BLaER1 treated with 17β-estradiol and CSF1 and Interleukin-3, amounts not matched to agents 10 nM and 100 nM (cell line): ENCODE results near the gene PLEKHO1.

ENCODE experiments used
- H3K27ac ChIP-seq, 11 experiments: shearing (Covaris generic); formaldehyde crosslinking; 2 replicates each; pipeline ENCODE4 v1.8.1; 2022
- H3K27me3 ChIP-seq, 11 experiments: shearing (Covaris generic); formaldehyde crosslinking; 2 replicates each; pipeline ENCODE4 v1.8.1; 2022
- H3K36me3 ChIP-seq, 11 experiments: shearing (Covaris generic); formaldehyde crosslinking; 2 replicates each; pipeline ENCODE4 v1.8.1; 2022
- H3K4me1 ChIP-seq, 10 experiments: shearing (Covaris generic); formaldehyde crosslinking; 2 replicates each; pipeline ENCODE4 v1.8.1; 2022
- H3K4me2 ChIP-seq, 11 experiments: shearing (Covaris generic); formaldehyde crosslinking; 2 replicates each; pipeline ENCODE4 v1.8.1; 2022
- H3K4me3 ChIP-seq, 10 experiments: shearing (Covaris generic); formaldehyde crosslinking; 2 replicates each; pipeline ENCODE4 v1.8.1; 2022
- H3K9ac ChIP-seq, 11 experiments: shearing (Covaris generic); formaldehyde crosslinking; 2 replicates each; pipeline ENCODE4 v1.8.1; 2022
- H3K9me3 ChIP-seq, 11 experiments: shearing (Covaris generic); formaldehyde crosslinking; replicated peaks in 1 of 11; 2 replicates each; pipeline ENCODE4 v1.8.1; 2022
- H4K20me1 ChIP-seq, 11 experiments: shearing (Covaris generic); formaldehyde crosslinking; 2 replicates each; pipeline ENCODE4 v1.8.1; 2022
- Cebpa-rat ChIP-seq, 11 experiments: shearing (Covaris generic); IDR thresholded peaks; 2 replicates each; pipeline ENCODE4 v1.8.1; 2022

PLEKHO1 gene

GRCh38 chr1:150162582-150162861, 12.8 kb downstream of the PLEKHO1 start:
- Histone ChIP-seq H3K4me1 (peaks cover 81 to 93% (median 87%) of the 10 kb centered on the region in 10 experiments), H3K36me3 (peaks cover 23 to 35% (median 25%) of the 10 kb centered on the region in 11 experiments), H3K4me3 (peak overlapping the region in 9 of 10 experiments; percentile 18 to 65 (median 40); a peak in 16 of 20 replicates), H3K27me3 (no peaks in the 10 kb centered on the region), H4K20me1 (peaks cover 0 to under 1% (median 0%) of the 10 kb centered on the region in 11 experiments; a peak in 1 of 22 replicates), H3K9ac (peak overlapping the region; percentile 81 to 100 (median 87)), H3K27ac (peak overlapping the region; percentile 96 to 100 (median 98)), H3K9me3 (no peaks in the 10 kb centered on the region), H3K4me2 (peak overlapping the region; percentile 85 to 98 (median 96))
- no peak for TF ChIP-seq Cebpa-rat (IDR thresholded peaks at IDR 0.05)

- peak overlapping the region; percentile 96 to 100 (median 98) for H3K27ac ChIP-seq
- no peaks in the 10 kb centered on the region for H3K27me3 ChIP-seq
- peak overlapping the region in 9 of 10 experiments; percentile 18 to 65 (median 40); a peak in 16 of 20 replicates for H3K4me3 ChIP-seq
- TF ChIP-seq Cebpa-rat (IDR thresholded peaks at IDR 0.05), result no peak
- H3K36me3 ChIP-seq, result peaks cover 17 to 29% (median 19%) of the 10 kb centered on the region in 11 experiments
- peak overlapping the region; percentile 81 to 100 (median 87) for H3K9ac ChIP-seq
- H3K9me3 ChIP-seq, result no peaks in the 10 kb centered on the region
- peaks cover 76 to 88% (median 82%) of the 10 kb centered on the region in 10 experiments for H3K4me1 ChIP-seq
- H4K20me1 ChIP-seq, result no peaks in the 10 kb centered on the region
- peak overlapping the region; percentile 85 to 98 (median 96) for H3K4me2 ChIP-seq
Observed at GRCh38 chr1:150162862-150163706, 13.4 kb downstream of the PLEKHO1 start.

GRCh38 chr1:150164224-150164623, 14.5 kb downstream of the PLEKHO1 start:
- Histone ChIP-seq H3K9me3 (no peaks in the 10 kb centered on the region), H3K4me3 (no peak overlapping the region), H3K4me1 (peaks cover 64 to 85% (median 70%) of the 10 kb centered on the region in 10 experiments), H3K9ac (peak overlapping the region in 7 of 11 experiments; percentile 67 to 100 (median 87); a peak in 12 of 22 replicates), H3K4me2 (peak overlapping the region; percentile 85 to 98 (median 96)), H3K27ac (peak overlapping the region in 10 of 11 experiments; percentile 72 to 100 (median 98); a peak in 18 of 22 replicates), H3K36me3 (peaks cover 6 to 18% (median 8%) of the 10 kb centered on the region in 11 experiments; a peak in 21 of 22 replicates), H3K27me3 (no peaks in the 10 kb centered on the region), H4K20me1 (no peaks in the 10 kb centered on the region)
- no peak for TF ChIP-seq Cebpa-rat (IDR thresholded peaks at IDR 0.05)

- Histone ChIP-seq H3K4me1 (peaks cover 59 to 83% (median 65%) of the 10 kb centered on the region in 10 experiments), H3K9me3 (no peaks in the 10 kb centered on the region), H3K27me3 (no peaks in the 10 kb centered on the region), H3K9ac (peak overlapping the region; percentile 34 to 100 (median 57); a peak in 20 of 22 replicates), H3K27ac (peak overlapping the region; percentile 24 to 100 (median 98); a peak in 20 of 22 replicates), H3K4me2 (peak overlapping the region; percentile 85 to 98 (median 96); a peak in 21 of 22 replicates), H4K20me1 (no peaks in the 10 kb centered on the region), H3K4me3 (no peak overlapping the region), H3K36me3 (peaks cover 1 to 12% (median 2%) of the 10 kb centered on the region in 11 experiments; a peak in 14 of 22 replicates)
- TF ChIP-seq Cebpa-rat (IDR thresholded peaks at IDR 0.05), result no peak
Observed at GRCh38 chr1:150164779-150165178, 15.1 kb downstream of the PLEKHO1 start.

GRCh38 chr1:150165622-150166612, 16.2 kb downstream of the PLEKHO1 start:
- peak overlapping the region; percentile 24 to 100 (median 98); a peak in 18 of 22 replicates for H3K27ac ChIP-seq
- H3K36me3 ChIP-seq, result peaks cover 0 to 10% (median 0%) of the 10 kb centered on the region in 11 experiments; a peak in 3 of 22 replicates
- H3K9me3 ChIP-seq, result no peaks in the 10 kb centered on the region
- peak overlapping the region in 10 of 11 experiments; percentile 43 to 100 (median 58); a peak in 17 of 22 replicates for H3K9ac ChIP-seq
- H3K4me3 ChIP-seq, result no peak overlapping the region
- no peaks in the 10 kb centered on the region for H3K27me3 ChIP-seq
- H3K4me1 ChIP-seq, result peaks cover 51 to 86% (median 56%) of the 10 kb centered on the region in 10 experiments
- H3K4me2 ChIP-seq, result peak overlapping the region; percentile 85 to 98 (median 96)
- no peak for TF ChIP-seq Cebpa-rat (IDR thresholded peaks at IDR 0.05)
- no peaks in the 10 kb centered on the region for H4K20me1 ChIP-seq

- peak overlapping the region in 2 of 11 experiments; percentile 22 to 65; a peak in 3 of 22 replicates for H3K4me2 ChIP-seq
Observed at GRCh38 chr1:150168960-150169601, 19.4 kb downstream of the PLEKHO1 start.

GRCh38 chr1:150171801-150172200, 22.1 kb downstream of the PLEKHO1 start:
- H3K27me3 ChIP-seq, result no peaks in the 10 kb centered on the region
- peak overlapping the region in 2 of 11 experiments; percentile 4 to 9; a peak in 2 of 22 replicates for H3K4me2 ChIP-seq
- no peak overlapping the region for H3K9ac ChIP-seq

More at GRCh38 chr1:150168960-150169601, 19.4 kb downstream of the PLEKHO1 start:
- Histone ChIP-seq H3K9me3 (no peaks in the 10 kb centered on the region), H3K27ac (no peak overlapping the region), H3K4me3 (no peak overlapping the region), H3K27me3 (no peaks in the 10 kb centered on the region), H3K36me3 (no peaks in the 10 kb centered on the region), H4K20me1 (no peaks in the 10 kb centered on the region), H3K9ac (no peak overlapping the region; a peak in 1 of 22 replicates), H3K4me1 (peaks cover 20 to 64% (median 25%) of the 10 kb centered on the region in 10 experiments)
- no peak for TF ChIP-seq Cebpa-rat (IDR thresholded peaks at IDR 0.05)

GRCh38 chr1:150173141-150173585, 23.4 kb downstream of the PLEKHO1 start:
- H3K27me3 ChIP-seq, result no peaks in the 10 kb centered on the region
- H4K20me1 ChIP-seq, result no peaks in the 10 kb centered on the region
- H3K9ac ChIP-seq, result no peak overlapping the region
- 0 out of 22 replicates have a peak overlapping the region, but pooled peaks of 1 of the 11 experiments have one; percentile 21 for H3K4me2 ChIP-seq
- H3K4me3 ChIP-seq, result no peak overlapping the region
- no peak overlapping the region for H3K27ac ChIP-seq
- no peak for TF ChIP-seq Cebpa-rat (IDR thresholded peaks at IDR 0.05)
- H3K4me1 ChIP-seq, result peaks cover 0 to 70% (median 12%) of the 10 kb centered on the region in 10 experiments; a peak in 13 of 20 replicates
- no peaks in the 10 kb centered on the region for H3K9me3 ChIP-seq
- H3K36me3 ChIP-seq, result no peaks in the 10 kb centered on the region

More at GRCh38 chr1:150171801-150172200, 22.1 kb downstream of the PLEKHO1 start:
- Histone ChIP-seq H3K9me3 (no peaks in the 10 kb centered on the region), H4K20me1 (no peaks in the 10 kb centered on the region), H3K4me3 (no peak overlapping the region), H3K27ac (no peak overlapping the region), H3K36me3 (no peaks in the 10 kb centered on the region), H3K4me1 (peaks cover 0 to 60% (median 6%) of the 10 kb centered on the region in 10 experiments; a peak in 11 of 20 replicates)
- no peak for TF ChIP-seq Cebpa-rat (IDR thresholded peaks at IDR 0.05)
